ENCODE data around the gene VAMP2. TPM values are rescaled to one million over a fixed set of nuclear protein-coding genes. Genes with fewer than 3 reads are reported as not detected.

The VAMP2 gene, protein sequence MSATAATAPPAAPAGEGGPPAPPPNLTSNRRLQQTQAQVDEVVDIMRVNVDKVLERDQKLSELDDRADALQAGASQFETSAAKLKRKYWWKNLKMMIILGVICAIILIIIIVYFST
- 87.9 TPM for total RNA-seq

DNA sequence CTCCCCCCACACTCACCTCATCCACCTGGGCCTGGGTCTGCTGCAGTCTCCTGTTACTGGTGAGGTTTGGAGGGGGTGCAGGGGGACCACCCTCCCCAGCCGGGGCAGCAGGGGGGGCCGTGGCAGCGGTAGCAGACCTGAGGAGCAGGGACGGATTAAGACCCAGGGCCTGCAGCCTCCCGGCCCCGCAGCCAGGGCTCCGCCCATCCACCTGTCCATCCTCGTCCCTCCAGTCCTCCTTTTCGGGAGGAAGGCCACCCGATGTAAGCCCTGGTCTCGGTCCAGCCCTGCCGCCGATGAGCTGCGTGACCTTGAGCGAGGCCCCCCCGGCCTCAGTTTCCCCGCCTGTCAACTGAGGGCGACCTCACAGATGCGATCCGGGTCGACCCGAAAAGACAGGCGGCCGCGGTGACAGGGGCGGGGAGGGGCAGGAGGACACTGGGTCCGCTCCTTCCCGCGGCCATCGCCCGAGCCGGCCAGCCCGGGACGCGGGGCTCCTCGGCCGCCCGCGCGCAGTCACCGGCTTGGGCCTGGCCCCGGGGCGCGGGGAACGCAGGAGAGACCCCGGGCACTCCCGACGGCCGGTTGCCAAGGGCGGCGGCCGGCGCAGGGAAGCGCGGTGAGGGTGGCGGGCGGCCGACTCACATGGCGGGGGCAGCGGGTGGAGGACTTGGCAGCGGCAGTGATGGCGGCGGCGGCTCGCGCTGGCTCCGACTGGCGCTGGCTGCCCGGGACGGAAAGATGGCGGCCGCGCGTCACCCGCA lies at the start of gene VAMP2:
TSS of gene VAMP2 (minus strand) at position 716 of the 764 bp plus-strand sequence. CDS start at position 647, 69 bp downstream.
- DNase-seq (ENCODE audit: low spot score), result peak; percentile 88

- DNase-seq (ENCODE audit: low spot score), result no peak
Measured at GRCh38 chr17:8210761-8211458, 48.2 kb upstream of the VAMP2 start.

- DNase-seq (ENCODE audit: low spot score), result peak; percentile 96
Measured at GRCh38 chr17:8209907-8210760, 47.4 kb upstream of the VAMP2 start, which contains the start of gene AURKB. TSS of gene AURKB (minus strand) at chr17:8210575. CDS start at chr17:8210224, 351 bp downstream.

DNA sequence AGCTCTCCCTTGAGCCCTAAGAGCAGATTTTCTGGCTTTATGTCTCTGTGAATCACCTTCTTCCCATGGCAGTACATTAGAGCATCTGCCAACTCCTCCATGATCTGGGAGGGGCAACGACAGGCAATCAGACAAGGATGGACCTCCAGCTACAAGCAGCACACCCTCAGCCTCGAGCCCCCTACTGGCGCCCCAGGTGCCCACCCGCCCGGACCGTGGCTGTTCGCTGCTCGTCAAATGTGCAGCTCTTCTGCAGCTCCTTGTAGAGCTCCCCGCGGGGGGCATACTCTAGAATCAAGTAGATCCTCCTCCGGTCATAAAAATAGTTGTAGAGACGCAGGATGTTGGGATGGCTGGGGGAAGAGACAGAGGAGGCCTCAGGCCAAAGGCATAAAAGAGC lies 43.8 kb upstream of the VAMP2 start:
- DNase-seq (ENCODE audit: low spot score), result no peak

- no peak for DNase-seq (ENCODE audit: low spot score)
Measured at GRCh38 chr17:8204761-8205555, 42.2 kb upstream of the VAMP2 start.

DNA sequence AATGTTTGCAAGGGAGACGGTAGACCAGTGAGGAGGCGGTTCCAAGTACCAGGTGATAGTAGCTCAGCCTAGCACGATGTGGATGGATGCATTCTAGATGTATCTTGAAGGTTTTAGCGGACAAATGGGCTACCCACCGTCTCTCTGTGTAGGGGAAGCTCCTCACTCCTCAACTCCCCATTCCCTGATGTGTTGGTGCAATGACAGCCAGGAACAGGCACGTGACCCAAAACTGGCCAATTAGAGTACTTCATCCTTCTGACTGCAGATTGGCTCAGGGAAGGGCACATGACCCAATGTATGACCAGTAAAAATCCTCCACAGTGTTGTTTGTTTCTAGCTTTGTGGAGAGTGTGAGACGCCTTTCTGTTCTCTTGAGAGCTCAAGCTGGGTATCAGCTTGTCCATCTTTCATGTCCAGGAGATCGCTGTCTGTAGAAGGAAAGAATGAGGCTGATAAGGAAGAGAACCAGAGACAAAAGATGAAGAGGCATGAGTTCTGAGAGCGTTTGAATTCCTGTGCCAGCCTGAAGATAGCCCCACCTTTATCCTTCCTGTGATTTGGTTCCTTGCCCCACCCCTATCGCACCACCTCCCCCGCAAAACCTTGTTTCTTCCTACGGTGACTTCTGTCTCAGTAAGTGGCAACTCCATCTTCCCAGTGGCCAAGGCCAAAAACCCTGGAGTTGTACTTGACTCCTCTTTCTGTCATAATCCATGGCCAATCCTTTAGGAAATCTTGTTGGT lies 29.5 kb upstream of the VAMP2 start:
- peak; percentile 83 for DNase-seq (ENCODE audit: low spot score)

DNA sequence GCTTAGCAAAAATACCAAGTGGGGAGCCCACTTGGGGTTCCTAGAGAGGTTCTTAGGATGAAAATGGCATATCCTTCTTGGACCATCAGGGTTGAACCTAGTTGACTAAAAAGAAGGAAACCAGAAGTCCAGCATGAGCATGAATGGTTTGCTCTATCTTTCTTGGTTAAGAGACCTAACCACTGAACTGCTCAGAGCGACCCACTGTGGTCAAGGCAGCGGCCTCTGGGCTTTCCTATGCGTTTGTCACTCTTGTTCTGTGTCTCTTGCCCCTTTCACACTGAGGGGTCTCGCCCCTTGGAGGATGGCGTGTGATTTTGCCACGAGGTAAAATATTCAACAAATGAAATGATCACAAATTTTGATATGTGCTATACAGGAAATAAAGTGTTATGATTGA lies 27.8 kb upstream of the VAMP2 start:
- DNase-seq (ENCODE audit: low spot score), result no peak

- DNase-seq (ENCODE audit: low spot score), result peak; percentile 97
Measured at GRCh38 chr17:8189711-8190477, 27.1 kb upstream of the VAMP2 start, which contains the start of gene BORCS6. TSS of gene BORCS6 (minus strand) at chr17:8190180. CDS start at chr17:8190140, 40 bp downstream.

GRCh38 chr17:8189041-8189710 lies 26.4 kb upstream of the VAMP2 start:
- DNase-seq (ENCODE audit: low spot score), result no peak

DNA sequence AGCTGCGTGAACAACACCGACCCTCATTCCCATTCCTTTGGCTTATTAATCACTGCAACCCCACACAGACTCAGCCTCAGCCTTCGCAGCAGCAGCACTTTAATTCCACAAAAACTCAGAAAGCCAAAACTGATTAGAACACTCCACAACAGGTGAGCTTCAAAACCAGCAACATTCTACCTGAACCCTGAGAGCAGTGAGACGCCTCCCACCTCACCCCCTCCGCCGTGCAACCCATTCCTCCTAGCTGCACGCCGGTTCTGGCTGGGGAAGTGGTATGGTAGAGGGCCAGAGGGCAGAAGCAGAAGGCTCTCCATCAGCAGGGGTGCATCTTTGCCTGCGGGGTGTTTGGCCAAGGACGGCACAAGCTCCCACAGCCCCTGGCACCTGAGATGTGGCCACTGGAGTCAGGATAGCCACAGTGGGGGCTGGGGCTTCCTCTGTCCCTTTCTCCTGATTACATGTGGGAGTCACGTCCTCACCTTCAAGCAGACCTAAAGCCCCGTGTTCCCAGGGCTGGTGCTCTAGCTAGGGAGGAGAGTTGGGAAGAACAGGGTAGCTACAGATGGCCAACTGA lies 25.6 kb upstream of the VAMP2 start:
- DNase-seq (ENCODE audit: low spot score), result no peak

DNA sequence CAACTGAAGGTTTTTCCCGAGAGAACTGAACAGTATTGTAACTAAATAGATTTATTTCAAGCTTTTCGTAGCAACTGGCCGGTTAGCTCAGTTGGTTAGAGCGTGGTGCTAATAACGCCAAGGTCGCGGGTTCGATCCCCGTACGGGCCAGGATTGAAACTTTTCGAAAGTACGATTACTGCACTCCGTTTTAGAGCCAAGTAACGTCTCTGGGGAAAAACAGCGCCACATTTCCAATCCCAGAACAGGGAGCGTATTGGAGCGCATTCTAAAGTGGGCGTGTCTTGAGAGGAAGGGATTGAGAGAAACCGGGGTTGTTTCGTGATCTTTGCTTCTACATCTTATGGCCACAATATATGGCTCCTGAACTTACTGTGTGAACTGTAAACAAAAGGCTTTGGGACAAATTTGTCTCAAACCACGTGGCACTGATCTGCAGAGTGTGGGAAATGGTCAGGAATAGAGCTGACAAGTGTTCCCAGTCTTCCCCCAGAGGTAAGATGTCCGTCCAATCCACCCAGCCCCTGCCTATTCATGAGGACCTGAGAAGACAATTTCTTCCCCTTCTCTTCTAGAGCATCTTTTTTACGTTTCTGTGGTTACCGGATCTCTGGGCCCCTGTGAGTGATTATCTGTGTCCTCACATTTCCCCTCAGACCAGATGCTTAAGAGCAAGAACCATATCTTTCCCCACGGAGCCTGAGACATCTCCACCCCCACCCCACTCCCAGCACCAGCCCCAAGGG lies 24.9 kb upstream of the VAMP2 start:
- peak; percentile 94 for DNase-seq (ENCODE audit: low spot score)

DNA sequence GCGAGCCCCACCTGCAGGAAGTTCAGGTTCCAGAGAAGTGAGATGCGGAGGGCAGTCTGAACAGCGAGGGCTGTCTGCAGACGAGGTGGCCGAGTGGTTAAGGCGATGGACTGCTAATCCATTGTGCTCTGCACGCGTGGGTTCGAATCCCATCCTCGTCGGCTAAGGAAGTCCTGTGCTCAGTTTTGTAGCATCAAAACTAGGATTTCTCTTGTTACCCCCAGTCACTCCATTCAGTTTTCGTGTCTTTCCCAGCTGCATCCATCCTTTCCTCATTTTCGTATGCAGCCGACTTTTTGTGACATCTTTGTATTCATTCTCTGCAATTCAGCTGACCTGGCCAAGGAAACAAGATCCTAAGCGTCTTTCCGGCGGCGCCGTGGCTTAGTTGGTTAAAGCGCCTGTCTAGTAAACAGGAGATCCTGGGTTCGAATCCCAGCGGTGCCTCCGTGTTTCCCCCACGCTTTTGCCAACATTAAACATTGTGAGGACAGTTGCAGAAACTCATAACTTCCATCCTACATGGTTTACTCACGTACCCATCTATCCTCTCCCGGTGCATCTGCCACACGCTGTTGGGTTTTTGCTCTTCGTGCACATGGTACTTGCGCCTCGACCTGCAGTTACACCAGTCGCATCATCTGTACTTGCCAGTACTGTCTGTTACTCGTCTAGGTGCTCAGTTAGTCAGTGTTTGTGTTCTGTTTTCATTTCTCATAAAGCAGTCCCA lies 24.2 kb upstream of the VAMP2 start:
- peak; percentile 98 for DNase-seq (ENCODE audit: low spot score)

GRCh38 chr17:8186446-8186786 lies 23.7 kb upstream of the VAMP2 start:
- no peak for DNase-seq (ENCODE audit: low spot score)

DNA sequence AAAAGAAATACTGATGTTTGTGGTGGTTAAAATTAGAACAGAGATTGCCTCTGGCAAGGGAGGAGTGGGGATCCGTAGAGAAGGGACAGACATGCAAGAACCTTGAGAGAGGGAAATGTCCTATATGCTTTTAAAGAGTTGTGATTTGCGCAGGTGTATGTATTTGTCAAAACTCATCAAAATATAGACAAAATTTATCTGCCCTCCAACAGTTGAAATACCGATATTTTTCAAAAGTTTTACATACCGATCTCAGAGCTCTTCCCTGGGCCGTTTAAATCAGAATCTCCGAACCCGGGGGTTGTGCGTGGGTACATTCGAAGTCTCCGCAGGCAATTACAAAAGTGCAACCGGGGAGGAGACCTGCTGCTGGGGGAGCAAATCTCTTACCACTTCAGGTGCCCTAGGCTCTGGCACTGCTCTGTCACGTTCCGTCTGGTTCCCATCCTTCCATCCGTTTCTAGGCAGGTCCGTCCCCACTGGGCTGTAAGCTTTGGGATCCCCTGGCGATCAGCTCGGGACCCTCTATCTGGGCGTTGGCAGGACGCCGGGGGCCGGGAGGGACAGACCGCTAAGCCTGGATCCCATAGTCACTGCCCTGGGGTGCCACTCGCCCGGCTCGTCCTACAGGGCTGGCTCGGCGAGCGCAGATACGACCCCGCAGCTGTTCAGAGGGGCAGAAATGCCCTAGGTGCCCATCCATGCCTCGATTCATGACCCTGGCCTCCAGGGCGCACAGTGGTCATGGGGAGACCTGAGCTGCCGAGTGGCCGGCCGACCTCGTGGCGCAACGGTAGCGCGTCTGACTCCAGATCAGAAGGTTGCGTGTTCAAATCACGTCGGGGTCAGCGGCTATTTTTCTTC lies 23.1 kb upstream of the VAMP2 start:
- peak; percentile 96 for DNase-seq (ENCODE audit: low spot score)

GRCh38 chr17:8176998-8177731 lies 14.4 kb upstream of the VAMP2 start:
- DNase-seq (ENCODE audit: low spot score), result no peak
